Endothelial cell of umbilical vein (primary cell): ENCODE measurements around the gene NSUN6.

Experiments used
- EZH2 ChIP-seq: IDR thresholded peaks from 2 replicates; pipeline ENCODE4 v1.6.1; 2012; ENCODE audit warnings: borderline replicate concordance, low read depth, mild to moderate bottlenecking, moderate library complexity, low read length, inconsistent platforms; ENCODE audit not compliant: severe bottlenecking
- FOS ChIP-seq: IDR thresholded peaks from 2 replicates; pipeline ENCODE4 v1.6.1; 2011; ENCODE audit warnings: mild to moderate bottlenecking, low read length, moderate library complexity, borderline replicate concordance; ENCODE audit not compliant: insufficient read depth
- MYC ChIP-seq: IDR thresholded peaks from one replicate; pipeline ENCODE4 v1.6.1; 2011; ENCODE audit warnings: mild to moderate bottlenecking, low read depth, low read length
- POLR2A ChIP-seq: IDR thresholded peaks from 2 replicates; pipeline ENCODE4 v1.6.1; 2012; ENCODE audit warnings: low read depth, mild to moderate bottlenecking, control low read depth, low read length
- POLR2AphosphoS5 ChIP-seq: IDR thresholded peaks from 2 replicates; pipeline ENCODE4 v1.6.1; 2012; ENCODE audit warnings: low read depth, mild to moderate bottlenecking, control low read depth, low read length, moderate library complexity; ENCODE audit not compliant: insufficient read depth
- TF ChIP-seq, protein P1 (sequence below), 2 donors: IDR thresholded peaks; 1 replicate in 1 of 2; 2 replicates in 1 of 2; pipeline ENCODE4 v1.5.1; 2011; ENCODE audit warnings: low read length in 2 of 2, mild to moderate bottlenecking in 2 of 2, moderate library complexity in 2 of 2, control low read depth in 1 of 2, inconsistent platforms in 1 of 2, low read depth in 1 of 2; ENCODE audit not compliant: insufficient read depth in 1 of 2; ENCODE audit errors: extremely low read depth in 1 of 2

DNA sequence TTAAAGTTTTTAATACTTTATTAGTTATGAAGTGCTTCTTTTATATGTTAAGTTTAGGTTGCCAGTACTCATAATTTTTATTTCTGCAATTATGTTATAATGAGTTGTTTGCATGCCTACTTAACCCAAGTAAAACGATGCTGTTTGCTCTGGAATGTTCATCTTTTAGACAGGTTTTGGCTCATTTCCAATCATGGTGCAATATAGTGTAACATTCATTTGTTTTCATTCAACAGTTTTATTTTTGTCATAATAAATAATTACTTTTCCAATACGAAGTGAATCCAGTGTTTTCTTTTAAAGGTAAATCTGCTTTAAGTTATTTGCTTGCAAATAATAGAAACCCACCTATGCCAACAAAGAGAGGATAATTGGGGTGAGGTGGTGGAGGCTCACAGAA lies 30.0 kb upstream of the NSUN6 start:
- TF ChIP-seq POLR2A, result no peak
- TF ChIP-seq, protein P1, sequence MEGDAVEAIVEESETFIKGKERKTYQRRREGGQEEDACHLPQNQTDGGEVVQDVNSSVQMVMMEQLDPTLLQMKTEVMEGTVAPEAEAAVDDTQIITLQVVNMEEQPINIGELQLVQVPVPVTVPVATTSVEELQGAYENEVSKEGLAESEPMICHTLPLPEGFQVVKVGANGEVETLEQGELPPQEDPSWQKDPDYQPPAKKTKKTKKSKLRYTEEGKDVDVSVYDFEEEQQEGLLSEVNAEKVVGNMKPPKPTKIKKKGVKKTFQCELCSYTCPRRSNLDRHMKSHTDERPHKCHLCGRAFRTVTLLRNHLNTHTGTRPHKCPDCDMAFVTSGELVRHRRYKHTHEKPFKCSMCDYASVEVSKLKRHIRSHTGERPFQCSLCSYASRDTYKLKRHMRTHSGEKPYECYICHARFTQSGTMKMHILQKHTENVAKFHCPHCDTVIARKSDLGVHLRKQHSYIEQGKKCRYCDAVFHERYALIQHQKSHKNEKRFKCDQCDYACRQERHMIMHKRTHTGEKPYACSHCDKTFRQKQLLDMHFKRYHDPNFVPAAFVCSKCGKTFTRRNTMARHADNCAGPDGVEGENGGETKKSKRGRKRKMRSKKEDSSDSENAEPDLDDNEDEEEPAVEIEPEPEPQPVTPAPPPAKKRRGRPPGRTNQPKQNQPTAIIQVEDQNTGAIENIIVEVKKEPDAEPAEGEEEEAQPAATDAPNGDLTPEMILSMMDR (IDR thresholded peaks at IDR 0.05; ENCODE audit: extremely low read depth in 1 of 2, insufficient read depth in 1 of 2, low read depth in 1 of 2, low read length in 2 of 2), result no peak
- no peak for TF ChIP-seq MYC
- no peak for TF ChIP-seq EZH2
- TF ChIP-seq POLR2AphosphoS5, result no peak
- no peak for TF ChIP-seq FOS
